Peyer's patch (tissue), 4 donors: ENCODE data around the gene GJC1. TPM values are rescaled to one million over a fixed set of nuclear protein-coding genes. Genes with fewer than 3 reads are reported as not detected.
A peak's percentile ranks its signal among the peaks of the same experiment; 100 is the strongest.

Experiments used
- DNase-seq, 3 donors: peaks; one replicate each; pipeline ENCODE4 v3.0.0-alpha.2; 2017 to 2019
- H3K27ac ChIP-seq, 4 donors: fragments of 200-600 bp; sonication (generic); one replicate each; pipeline ENCODE4 v1.5.1; 2016 to 2019
- H3K27me3 ChIP-seq, 2 donors: fragments of 200-600 bp; sonication (generic); one replicate each; pipeline ENCODE4 v1.5.1; 2019
- H3K36me3 ChIP-seq, 3 donors: fragments of 200-600 bp; sonication (generic); one replicate each; pipeline ENCODE4 v1.5.1; 2016 to 2019
- H3K4me1 ChIP-seq, 4 donors: fragments of 200-600 bp; sonication (generic); one replicate each; pipeline ENCODE4 v1.5.1; 2016 to 2019
- H3K4me3 ChIP-seq, 4 donors: fragments of 200-600 bp; sonication (generic); 1 replicate in 3 of 4; 2 replicates in 1 of 4; pipeline ENCODE4 v1.5.1; 2016 to 2019; ENCODE audit warnings: mild to moderate bottlenecking in 1 of 4
- H3K9me3 ChIP-seq, 4 donors: fragments of 200-600 bp; sonication (generic); one replicate each; pipeline ENCODE4 v1.5.1; 2016 to 2019; ENCODE audit warnings: mild to moderate bottlenecking in 1 of 4
- CTCF ChIP-seq, 6 experiments: fragments of 450-650 bp in 4 of 6; fragments of 200-600 bp in 2 of 6; sonication (generic) in 1 of 6; IDR thresholded peaks; one replicate each; pipeline ENCODE4 v1.5.1; 2017 to 2019; ENCODE audit warnings: antibody characterized with exemption in 6 of 6, mild to moderate bottlenecking in 3 of 6, moderate library complexity in 1 of 6
- POLR2A ChIP-seq, 2 donors: fragments of 450-650 bp; IDR thresholded peaks; one replicate each; pipeline ENCODE4 v1.5.1; 2017; ENCODE audit warnings: antibody characterized with exemption in 2 of 2, mild to moderate bottlenecking in 2 of 2, moderate library complexity in 2 of 2
- total RNA-seq, 4 donors: library from RNA; depleted of rRNA; stranded (reverse); fragments of >200 nt; gene quantifications; one replicate each; pipeline ENCODE4 v1.1.0, GENCODE V29; 2016

The GJC1 gene
- total RNA-seq, 4 donors from 2014 or later = 1.4 to 7.4 (median 2.5) TPM

DNA sequence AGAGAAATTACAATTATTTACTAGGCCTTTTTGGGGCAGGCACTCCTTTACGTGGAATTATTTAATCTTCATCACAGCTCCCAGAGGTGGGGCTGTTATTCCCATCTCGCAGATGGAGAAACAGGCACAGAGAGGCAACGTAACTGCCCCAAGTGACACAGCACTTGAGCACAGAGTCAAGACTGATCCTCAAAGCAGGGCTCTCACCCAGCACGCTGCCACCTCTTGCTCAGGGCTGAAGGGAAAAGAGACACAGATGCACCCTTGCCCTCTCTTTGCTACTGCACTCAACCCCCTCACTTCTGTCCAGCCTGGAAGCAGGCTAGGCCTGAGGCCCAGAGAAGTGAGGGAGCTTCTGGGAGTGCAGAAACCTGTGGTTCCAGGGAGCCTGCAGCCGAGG, 66.9 kb downstream of the GJC1 start:
- TF ChIP-seq CTCF (IDR thresholded peaks at IDR 0.05) (no peak), POLR2A (IDR thresholded peaks at IDR 0.05) (no peak)
- DNase-seq = no peak
- H3K27ac ChIP-seq = no peak overlapping the region
- no peak overlapping the region for H3K4me3 ChIP-seq
- no peaks in the 10 kb centered on the region for H3K36me3 ChIP-seq
- H3K4me1 ChIP-seq = peaks cover 0 to 10% (median 4%) of the 10 kb centered on the region in 4 donors
- H3K9me3 ChIP-seq = no peaks in the 10 kb centered on the region
- H3K27me3 ChIP-seq = peaks cover 0 to 15% of the 10 kb centered on the region in 2 donors

DNA sequence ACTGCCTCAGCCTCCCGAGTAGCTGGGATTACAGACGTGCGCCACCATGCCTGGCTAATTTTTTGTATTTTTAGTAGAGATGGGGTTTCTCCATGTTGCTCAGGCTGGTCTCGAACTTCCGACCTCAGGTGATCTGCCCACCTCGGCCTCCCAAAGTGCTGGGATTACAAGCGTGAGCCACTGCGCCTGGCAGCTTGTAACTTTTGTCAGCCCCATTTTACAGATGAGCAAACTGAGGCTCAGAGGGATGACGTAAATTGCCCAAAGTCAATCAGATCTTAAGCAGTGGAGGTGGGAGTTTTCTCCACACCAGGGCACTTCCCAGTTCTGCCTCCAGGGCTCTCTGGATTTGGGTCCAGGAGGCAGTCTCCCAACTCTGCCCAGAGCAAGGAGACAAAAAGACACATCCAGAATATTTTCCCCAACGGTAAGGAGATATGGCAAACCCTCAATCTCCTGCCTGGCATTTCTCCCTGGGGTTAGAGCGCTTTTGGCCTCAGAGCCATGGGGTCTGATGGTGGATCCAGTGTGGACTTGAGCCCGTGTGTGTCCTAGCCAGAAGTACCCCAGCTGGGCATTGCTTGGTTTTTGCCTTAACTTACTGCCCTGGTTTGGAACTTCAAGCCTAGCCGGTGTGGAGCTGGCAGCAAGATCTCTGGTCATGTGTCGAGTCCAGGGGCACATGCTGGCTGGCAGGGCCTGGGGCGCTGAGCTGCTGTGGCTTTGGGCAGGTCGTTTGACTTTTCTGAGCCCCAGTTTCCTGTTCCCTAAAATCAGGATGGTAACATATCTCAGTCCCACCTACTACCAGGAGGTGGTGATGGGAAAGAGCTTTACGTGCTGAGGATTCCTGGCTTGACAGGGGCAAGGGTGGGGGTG, 67.9 kb downstream of the GJC1 start:
- peaks cover 0 to 10% (median 4%) of the 10 kb centered on the region in 4 donors for H3K4me1 ChIP-seq
- TF ChIP-seq POLR2A (IDR thresholded peaks at IDR 0.05) (no peak), CTCF (IDR thresholded peaks at IDR 0.05) (no peak)
- no peak overlapping the region for H3K27ac ChIP-seq
- H3K9me3 ChIP-seq = no peaks in the 10 kb centered on the region
- H3K4me3 ChIP-seq = no peak overlapping the region
- DNase-seq = no peak
- H3K36me3 ChIP-seq = no peaks in the 10 kb centered on the region
- H3K27me3 ChIP-seq = peaks cover 0 to 15% of the 10 kb centered on the region in 2 donors

DNA sequence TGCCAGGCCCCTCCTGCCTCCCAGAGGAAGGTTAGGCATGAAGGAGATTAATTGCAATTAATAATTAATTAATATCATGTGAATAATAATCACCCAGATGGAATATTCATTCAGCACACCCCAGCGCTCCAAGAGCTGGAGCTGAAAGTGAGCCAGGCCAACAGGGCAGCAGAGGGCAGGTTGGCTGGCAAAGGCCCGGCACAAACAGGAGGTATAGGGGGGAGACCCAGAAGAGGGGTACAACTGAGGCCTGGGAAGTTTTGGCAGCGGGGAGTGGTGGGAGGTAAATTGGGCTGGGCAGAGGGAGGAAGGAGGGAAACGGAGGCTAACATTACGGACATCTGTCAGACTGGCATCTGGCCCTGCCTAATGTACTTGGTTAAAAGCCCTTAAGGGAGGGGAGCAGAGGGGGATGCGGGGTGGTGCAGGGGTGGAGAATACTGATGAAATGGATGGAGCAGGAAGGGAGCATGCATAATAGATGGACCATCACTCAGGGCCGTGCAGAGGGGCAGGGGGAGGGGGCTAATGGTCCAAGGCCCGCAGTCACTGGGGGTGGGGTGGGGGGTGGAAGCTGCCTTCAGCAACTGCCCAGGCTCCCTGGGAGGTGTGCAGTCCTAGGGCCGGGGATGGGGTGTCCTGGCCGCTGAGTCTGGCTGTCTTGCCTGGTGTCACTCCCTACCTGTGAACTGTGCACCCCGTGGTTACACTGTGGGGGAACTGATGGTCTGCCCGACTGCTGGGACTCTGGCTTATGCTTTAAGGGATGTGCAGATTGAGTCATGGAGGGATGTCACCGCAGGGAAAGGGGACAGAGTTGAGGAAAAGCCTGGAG, 69.4 kb downstream of the GJC1 start:
- no peaks in the 10 kb centered on the region for H3K9me3 ChIP-seq
- peaks cover 0 to 15% of the 10 kb centered on the region in 2 donors for H3K27me3 ChIP-seq
- H3K27ac ChIP-seq = no peak overlapping the region
- H3K36me3 ChIP-seq = no peaks in the 10 kb centered on the region
- H3K4me3 ChIP-seq = no peak overlapping the region
- H3K4me1 ChIP-seq = peaks cover 0 to 10% (median 4%) of the 10 kb centered on the region in 4 donors
- TF ChIP-seq CTCF (IDR thresholded peaks at IDR 0.05) (no peak), POLR2A (IDR thresholded peaks at IDR 0.05) (no peak)
- DNase-seq = peak in 1 of 3 donors; percentile 37

- Histone ChIP-seq H3K27me3 (peaks cover 0 to 15% of the 10 kb centered on the region in 2 donors), H3K4me1 (peaks cover 0 to 10% (median 4%) of the 10 kb centered on the region in 4 donors), H3K27ac (no peak overlapping the region), H3K36me3 (no peaks in the 10 kb centered on the region), H3K4me3 (no peak overlapping the region), H3K9me3 (no peaks in the 10 kb centered on the region)
- DNase-seq = no peak
- no peak for TF ChIP-seq POLR2A (IDR thresholded peaks at IDR 0.05)
- TF ChIP-seq CTCF (IDR thresholded peaks at IDR 0.05) = no peak
These were observed 70.2 kb downstream of the GJC1 start for GRCh38 chr17:44759916-44760243.

DNA sequence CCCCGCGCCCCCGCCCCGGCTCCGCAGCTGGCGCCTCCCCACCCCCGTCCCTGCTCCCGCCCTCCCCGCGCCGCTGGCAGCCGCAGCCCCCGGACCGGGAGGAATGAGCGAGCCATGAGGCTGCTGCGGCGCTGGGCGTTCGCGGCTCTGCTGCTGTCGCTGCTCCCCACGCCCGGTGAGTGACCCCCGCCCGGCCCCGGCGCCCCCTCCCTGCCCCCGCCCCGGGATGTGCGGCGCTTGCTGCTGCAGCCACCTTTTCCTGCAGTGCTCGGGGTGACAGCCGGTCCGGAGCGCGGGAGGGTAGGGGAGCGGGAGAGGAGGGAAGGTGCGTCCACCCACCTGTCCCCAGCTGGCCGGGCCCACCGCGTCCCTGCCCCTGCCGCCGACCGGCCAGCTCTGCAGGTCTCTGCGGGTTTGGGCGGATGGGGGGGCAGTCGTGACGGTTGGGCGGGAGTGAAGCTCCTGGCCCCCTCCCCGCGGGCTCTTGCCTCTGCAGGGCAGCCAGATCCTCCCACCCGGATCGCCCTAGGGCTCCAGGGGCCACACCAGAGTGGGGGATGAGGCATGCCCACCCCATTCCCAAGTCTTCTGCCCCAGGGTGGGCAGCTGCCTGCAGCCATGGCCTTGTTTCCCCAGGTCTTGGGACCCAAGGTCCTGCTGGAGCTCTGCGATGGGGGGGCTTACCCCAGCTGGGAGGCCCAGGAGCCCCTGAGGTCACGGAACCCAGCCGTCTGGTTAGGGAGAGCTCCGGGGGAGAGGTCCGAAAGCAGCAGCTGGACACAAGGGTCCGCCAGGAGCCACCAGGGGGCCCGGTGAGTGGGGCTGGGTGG, 70.8 kb downstream of the GJC1 start:
- Histone ChIP-seq H3K4me3 (peak overlapping the region; percentile 26 to 55 (median 52)), H3K27me3 (peaks cover 0 to 15% of the 10 kb centered on the region in 2 donors)

More for the DNA sequence above, 70.8 kb downstream of the GJC1 start:
- Histone ChIP-seq H3K36me3 (no peaks in the 10 kb centered on the region), H3K4me1 (peaks cover 0 to 10% (median 4%) of the 10 kb centered on the region in 4 donors), H3K9me3 (no peaks in the 10 kb centered on the region), H3K27ac (no peak overlapping the region)
- peak in 1 of 3 donors; percentile 48 for DNase-seq
- TF ChIP-seq POLR2A (IDR thresholded peaks at IDR 0.05) = no peak
- TF ChIP-seq CTCF (IDR thresholded peaks at IDR 0.05) = no peak
